NCI-H146 (cell line): Measurements from ENCODE around the gene SSX2.
"Not testable (repeated sequence)": the region's sequence is repeated elsewhere in the genome, so short reads cannot be mapped to it uniquely, and the experiment has no call there.

Source experiments
- DNase-seq: peaks from one replicate; lab custom pipeline; 2025; lab: John Stamatoyannopoulos, UW

SSX2 gene, protein sequence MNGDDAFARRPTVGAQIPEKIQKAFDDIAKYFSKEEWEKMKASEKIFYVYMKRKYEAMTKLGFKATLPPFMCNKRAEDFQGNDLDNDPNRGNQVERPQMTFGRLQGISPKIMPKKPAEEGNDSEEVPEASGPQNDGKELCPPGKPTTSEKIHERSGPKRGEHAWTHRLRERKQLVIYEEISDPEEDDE

DNA sequence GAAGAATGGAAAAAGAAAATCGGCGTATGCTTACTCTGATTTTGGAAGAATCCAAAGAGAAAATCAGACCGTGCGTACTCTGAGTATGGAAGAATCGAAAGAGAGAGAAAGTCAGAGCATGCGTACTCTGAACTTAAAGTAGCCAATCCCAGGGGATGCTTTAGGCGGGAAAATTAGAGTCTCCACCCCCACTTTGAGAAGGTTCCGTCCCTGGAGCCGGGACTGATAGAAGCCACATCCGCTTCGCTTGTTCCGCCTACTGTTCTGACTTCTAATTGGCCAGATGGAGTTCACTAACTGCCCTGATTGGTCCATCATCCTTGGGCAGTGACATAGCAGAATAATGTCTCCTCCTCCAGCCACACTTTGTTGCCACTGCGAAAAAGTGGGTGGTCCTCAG lies at the start of gene SSX2:
Gene SSX2 (minus strand): TSS at position 101 of the 400 bp plus-strand sequence. CDS start 1,429 bp downstream, outside the sequence.
- DNase-seq, result not testable (repeated sequence)

DNA sequence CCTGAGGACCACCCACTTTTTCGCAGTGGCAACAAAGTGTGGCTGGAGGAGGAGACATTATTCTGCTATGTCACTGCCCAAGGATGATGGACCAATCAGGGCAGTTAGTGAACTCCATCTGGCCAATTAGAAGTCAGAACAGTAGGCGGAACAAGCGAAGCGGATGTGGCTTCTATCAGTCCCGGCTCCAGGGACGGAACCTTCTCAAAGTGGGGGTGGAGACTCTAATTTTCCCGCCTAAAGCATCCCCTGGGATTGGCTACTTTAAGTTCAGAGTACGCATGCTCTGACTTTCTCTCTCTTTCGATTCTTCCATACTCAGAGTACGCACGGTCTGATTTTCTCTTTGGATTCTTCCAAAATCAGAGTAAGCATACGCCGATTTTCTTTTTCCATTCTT lies 44.0 kb upstream of the SSX2 start, which contains the start of gene SSX2B:
Gene SSX2B (plus strand): TSS at position 301 of the 400 bp plus-strand sequence. CDS start 1,429 bp downstream, outside the sequence.
- DNase-seq, result not testable (repeated sequence)

DNA sequence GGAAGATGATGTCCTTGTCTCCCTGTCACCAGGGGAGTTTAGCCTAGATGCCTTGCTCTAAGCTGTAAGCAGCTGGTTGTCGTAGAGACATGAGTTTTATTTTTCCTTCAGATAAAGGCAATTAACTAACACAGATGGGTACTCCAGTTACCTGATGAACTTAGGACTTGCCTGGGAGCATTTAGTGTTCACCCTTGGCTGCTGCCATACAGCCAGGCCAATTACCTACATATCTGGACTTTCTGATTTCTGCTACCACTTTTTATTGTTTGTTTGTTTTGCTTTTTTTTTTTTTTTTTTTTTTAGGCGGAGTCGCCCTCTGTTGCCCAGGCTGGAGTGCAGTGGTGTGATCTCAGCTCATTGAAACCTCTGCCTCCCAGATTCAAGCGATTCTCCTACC lies 14.9 kb downstream of the SSX2 start:
- DNase-seq, result not testable (repeated sequence)

DNA sequence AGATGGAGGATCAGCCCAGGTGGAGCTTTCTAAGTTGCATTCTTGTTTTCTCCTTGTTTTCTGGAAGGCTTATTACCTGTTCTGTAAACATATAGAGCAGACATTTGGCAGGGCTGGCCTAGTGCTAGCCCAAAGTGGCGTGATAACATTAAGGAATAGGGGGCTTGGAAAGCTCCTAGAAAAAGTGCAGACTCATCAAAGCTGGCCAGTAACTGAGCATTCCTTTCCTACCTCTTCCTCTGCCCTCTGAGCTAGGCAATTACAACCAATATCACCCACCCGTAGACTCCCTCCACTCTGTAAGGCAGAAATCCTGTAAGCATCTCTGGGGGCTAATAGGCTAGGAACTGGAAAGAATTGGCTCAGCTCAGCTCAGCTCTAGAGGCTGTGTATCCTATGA lies 44.8 kb downstream of the SSX2 start:
- DNase-seq, result not testable (repeated sequence)

DNA sequence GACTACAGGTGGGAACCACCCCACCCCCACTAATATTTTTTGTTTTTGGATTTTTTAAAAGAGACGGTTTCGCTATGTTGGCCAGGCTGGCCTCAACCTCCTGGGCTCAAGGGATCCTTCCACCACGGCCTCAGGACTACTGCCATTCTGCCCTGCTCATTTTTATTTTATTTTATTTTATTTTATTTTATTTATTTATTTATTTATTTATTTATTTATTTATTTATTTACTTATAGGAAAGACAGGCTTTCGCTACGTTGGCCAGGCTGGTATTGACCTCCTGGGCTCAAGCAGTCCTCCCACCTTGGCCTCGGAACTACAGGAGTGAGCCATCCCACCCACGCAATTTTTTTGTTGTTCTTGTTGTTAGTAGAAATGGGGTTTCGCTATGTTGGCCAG lies 51.5 kb downstream of the SSX2 start:
- not testable (repeated sequence) for DNase-seq

DNA sequence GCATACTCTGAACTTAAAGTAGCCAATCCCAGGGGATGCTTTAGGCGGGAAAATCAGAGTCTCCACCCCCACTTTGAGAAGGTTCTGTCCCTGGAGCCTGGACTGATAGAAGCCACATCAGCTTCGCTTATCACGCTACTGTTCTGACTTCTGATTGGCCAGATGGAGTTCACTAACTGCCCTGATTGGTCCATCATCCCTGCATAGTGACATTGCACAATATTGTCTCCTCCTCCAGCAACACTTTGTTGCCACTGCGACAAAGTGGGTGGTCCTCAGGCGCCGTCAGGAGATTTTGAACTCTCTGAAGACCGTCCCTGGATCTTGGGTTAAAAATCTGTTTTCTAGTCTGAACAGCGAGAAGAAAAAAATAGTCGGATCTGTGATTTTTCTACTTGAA lies 52.2 kb downstream of the SSX2 start, which contains the start of gene SSX7:
Gene SSX7 (minus strand): TSS at position 101 of the 400 bp plus-strand sequence. CDS start 1,428 bp downstream, outside the sequence.
- not testable (repeated sequence) for DNase-seq

DNA sequence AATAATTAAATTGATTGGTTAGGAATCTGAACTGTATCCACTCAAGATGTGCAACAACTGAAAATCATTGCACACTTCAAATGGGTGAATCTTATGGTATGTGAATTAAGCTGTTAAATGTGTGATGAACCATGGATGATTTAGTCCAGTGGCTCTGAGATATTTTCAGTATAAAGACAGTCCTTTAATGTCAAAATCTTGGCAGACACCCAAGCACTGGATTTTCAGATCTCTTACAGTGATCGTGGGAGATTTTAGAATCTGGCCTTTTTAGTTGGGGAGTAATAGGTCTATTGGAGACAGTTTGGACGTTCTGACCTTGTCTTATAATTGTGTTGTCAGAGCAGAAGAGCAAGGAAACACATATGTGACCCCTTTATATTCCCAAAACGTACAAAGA lies 56.3 kb downstream of the SSX2 start:
- DNase-seq, result not testable (repeated sequence)

DNA sequence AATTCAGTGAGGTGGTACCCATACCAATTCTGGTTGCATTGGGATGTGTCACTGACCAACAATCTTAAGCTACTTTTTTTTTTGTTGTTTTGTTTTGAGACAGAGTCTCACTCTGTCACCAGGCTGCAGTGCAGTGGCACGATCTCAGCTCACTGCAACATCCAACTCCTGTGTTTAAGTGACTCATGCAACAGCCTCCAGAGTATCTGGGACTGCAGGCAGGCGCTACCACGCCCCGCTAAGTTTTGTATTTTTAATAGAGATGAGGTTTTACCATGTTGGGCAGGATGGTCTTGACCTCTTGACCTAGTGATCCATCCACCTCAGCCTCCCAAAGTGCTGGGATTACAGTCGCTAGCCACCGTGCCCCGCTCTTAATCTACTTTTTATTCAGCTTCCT lies 58.0 kb downstream of the SSX2 start:
- DNase-seq, result not testable (repeated sequence)
